Esophagus muscularis mucosa (tissue), 4 donors: ENCODE measurements around the gene RBM25. TPM values are rescaled to one million over a fixed set of nuclear protein-coding genes. Genes with fewer than 3 reads are reported as not detected.
"Not testable (repeated sequence)": the region's sequence is repeated elsewhere in the genome, so short reads cannot be mapped to it uniquely, and the experiment has no call there.

Experiments
- DNase-seq: peaks from one replicate; pipeline ENCODE4 v3.0.0-alpha.2; 2017; ENCODE audit errors: extremely low spot score
- H3K27ac ChIP-seq, 4 donors: fragments of 200-600 bp; sonication (generic); replicated peaks in 1 of 4; 1 replicate in 3 of 4; 2 replicates in 1 of 4; pipeline ENCODE4 v1.5.1; 2016 to 2019; ENCODE audit warnings: mild to moderate bottlenecking in 1 of 4
- H3K27me3 ChIP-seq, 4 donors: fragments of 200-600 bp; sonication (generic); one replicate each; pipeline versions ENCODE4 v1.5.1 to v1.6.0; 2016 to 2019
- H3K36me3 ChIP-seq, 4 donors: fragments of 200-600 bp; sonication (generic); one replicate each; pipeline ENCODE4 v1.5.1; 2016 to 2019
- H3K4me1 ChIP-seq, 4 donors: fragments of 200-600 bp; sonication (generic); one replicate each; pipeline ENCODE4 v1.5.1; 2016 to 2019
- H3K4me3 ChIP-seq, 4 donors: fragments of 200-600 bp; sonication (generic); 1 replicate in 2 of 4; 2 replicates in 2 of 4; pipeline ENCODE4 v1.5.1; 2016 to 2019; ENCODE audit warnings: mild to moderate bottlenecking in 4 of 4, moderate library complexity in 1 of 4
- H3K9me3 ChIP-seq, 4 donors: fragments of 200-600 bp; sonication (generic); 1 replicate in 3 of 4; 2 replicates in 1 of 4; pipeline ENCODE4 v1.5.1; 2016 to 2019
- EP300 ChIP-seq: sonication (generic); formaldehyde crosslinking; IDR thresholded peaks from one replicate; pipeline ENCODE4 v1.6.1; 2017; ENCODE audit warnings: antibody characterized with exemption
- POLR2A ChIP-seq: fragments of 450-650 bp; IDR thresholded peaks from one replicate; pipeline ENCODE4 v1.6.1; 2017; ENCODE audit warnings: antibody characterized with exemption, moderate library complexity, mild to moderate bottlenecking, low read depth
- POLR2AphosphoS5 ChIP-seq, 2 donors: sonication (generic); formaldehyde crosslinking; IDR thresholded peaks; one replicate each; pipeline ENCODE4 v1.6.1; 2017; ENCODE audit warnings: antibody characterized with exemption in 2 of 2
- WGBS: methylation state at CpG from one replicate; pipeline ENCODE4 v1.1.5; 2018; 5-methylcytosine and 5-hydroxymethylcytosine counted together
- intact Hi-C: fragments of 100-400 bp; cut with DNase I; formaldehyde crosslinking; loops from one replicate; pipeline ENCODE4 v1.15.1; 2023
- total RNA-seq, 4 donors: library from RNA; depleted of rRNA; stranded (reverse); fragments of >200 nt; gene quantifications; one replicate each; pipeline versions ENCODE4 v1.1.0 to v1.2.1, GENCODE V29; 2016
- TF ChIP-seq, protein P1 (sequence below), 3 experiments: fragments of 200-600 bp in 2 of 3; fragments of 450-650 bp in 1 of 3; sonication (generic) in 2 of 3; IDR thresholded peaks; one replicate each; pipeline ENCODE4 v1.5.1; 2017 to 2019; ENCODE audit warnings: antibody characterized with exemption in 3 of 3, mild to moderate bottlenecking in 2 of 3, moderate library complexity in 1 of 3

Gene RBM25
- total RNA-seq, 4 donors from 2014 or later, result 25.6 to 44.0 (median 35.1) TPM

DNA sequence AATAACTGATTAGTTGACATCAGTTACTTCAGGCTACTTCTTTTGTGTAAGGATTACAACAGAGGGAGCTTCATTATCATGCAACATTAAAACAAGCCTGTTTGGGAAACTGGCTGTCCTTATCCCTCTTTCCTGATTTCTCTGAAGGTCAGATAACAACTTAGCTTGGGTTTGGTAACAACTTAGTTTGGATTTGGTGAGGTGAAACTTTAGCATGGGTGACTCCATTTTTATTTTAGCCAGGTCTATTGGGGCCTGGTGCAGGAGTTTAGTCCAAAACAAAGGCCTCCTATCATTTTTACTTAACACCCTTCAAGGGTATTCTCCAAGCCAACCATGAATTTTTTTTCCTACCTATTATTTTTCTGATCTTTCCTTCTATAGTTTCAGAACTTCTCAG is 30.4 kb upstream of the RBM25 start:
- no peak for DNase-seq
- Histone ChIP-seq H3K9me3 (no peaks in the 10 kb centered on the region), H3K4me3 (no peak overlapping the region), H3K36me3 (peaks cover 8 to 14% (median 12%) of the 10 kb centered on the region in 4 donors), H3K27ac (no peak overlapping the region), H3K4me1 (peaks cover 20 to 37% (median 35%) of the 10 kb centered on the region in 4 donors), H3K27me3 (no peaks in the 10 kb centered on the region)
- intact Hi-C loops, result loop anchor here (2.0 kb wide), 1 partner anchor 31 kb away; the partner anchor contains the start of gene RBM25
- TF ChIP-seq EP300 (no peak), POLR2AphosphoS5 (IDR thresholded peaks at IDR 0.05) (no peak), POLR2A (no peak)
- TF ChIP-seq, protein P1, sequence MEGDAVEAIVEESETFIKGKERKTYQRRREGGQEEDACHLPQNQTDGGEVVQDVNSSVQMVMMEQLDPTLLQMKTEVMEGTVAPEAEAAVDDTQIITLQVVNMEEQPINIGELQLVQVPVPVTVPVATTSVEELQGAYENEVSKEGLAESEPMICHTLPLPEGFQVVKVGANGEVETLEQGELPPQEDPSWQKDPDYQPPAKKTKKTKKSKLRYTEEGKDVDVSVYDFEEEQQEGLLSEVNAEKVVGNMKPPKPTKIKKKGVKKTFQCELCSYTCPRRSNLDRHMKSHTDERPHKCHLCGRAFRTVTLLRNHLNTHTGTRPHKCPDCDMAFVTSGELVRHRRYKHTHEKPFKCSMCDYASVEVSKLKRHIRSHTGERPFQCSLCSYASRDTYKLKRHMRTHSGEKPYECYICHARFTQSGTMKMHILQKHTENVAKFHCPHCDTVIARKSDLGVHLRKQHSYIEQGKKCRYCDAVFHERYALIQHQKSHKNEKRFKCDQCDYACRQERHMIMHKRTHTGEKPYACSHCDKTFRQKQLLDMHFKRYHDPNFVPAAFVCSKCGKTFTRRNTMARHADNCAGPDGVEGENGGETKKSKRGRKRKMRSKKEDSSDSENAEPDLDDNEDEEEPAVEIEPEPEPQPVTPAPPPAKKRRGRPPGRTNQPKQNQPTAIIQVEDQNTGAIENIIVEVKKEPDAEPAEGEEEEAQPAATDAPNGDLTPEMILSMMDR (IDR thresholded peaks at IDR 0.05), result no peak

- intact Hi-C loops, H3K9me3 ChIP-seq, H3K4me3 ChIP-seq, DNase-seq, H3K27me3 ChIP-seq, H3K27ac ChIP-seq, H3K36me3 ChIP-seq, H3K4me1 ChIP-seq: not testable (repeated sequence)
- 93% methylated on average over 9 of the region's 9 CpGs for WGBS
Measured at GRCh38 chr14:73036706-73037450, 21.5 kb upstream of the RBM25 start.

DNA sequence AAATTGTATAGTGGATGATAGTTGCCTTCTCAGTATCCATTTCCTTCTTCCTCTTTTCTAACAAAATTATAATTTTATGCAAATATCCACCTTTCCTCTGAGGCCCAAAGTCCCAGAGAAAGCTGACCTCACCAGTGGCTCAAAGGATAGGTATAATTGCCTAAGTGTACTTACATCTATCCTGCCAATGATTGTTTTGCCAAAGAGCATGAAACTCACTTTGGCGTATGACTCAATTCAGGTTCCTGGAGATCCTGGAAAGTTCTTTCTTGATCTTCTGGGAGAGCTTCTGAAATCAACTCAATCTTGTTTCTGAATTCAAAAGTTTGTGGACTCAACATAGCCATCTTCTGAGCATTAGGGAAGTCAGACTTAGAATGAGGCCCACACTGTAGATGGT is 10.5 kb upstream of the RBM25 start:
- H3K4me3 ChIP-seq, result no peak overlapping the region
- no peak for DNase-seq
- H3K27me3 ChIP-seq, result no peaks in the 10 kb centered on the region
- H3K27ac ChIP-seq, result no peak overlapping the region
- 89% methylated on average over 1 of the region's 1 CpG for WGBS
- intact Hi-C loops, result no loop called here
- H3K36me3 ChIP-seq, result no peaks in the 10 kb centered on the region
- TF ChIP-seq EP300 (no peak), POLR2A (no peak), POLR2AphosphoS5 (IDR thresholded peaks at IDR 0.05) (no peak)
- TF ChIP-seq, protein P1 (IDR thresholded peaks at IDR 0.05), result no peak
- no peaks in the 10 kb centered on the region for H3K9me3 ChIP-seq
- no peaks in the 10 kb centered on the region for H3K4me1 ChIP-seq

DNA sequence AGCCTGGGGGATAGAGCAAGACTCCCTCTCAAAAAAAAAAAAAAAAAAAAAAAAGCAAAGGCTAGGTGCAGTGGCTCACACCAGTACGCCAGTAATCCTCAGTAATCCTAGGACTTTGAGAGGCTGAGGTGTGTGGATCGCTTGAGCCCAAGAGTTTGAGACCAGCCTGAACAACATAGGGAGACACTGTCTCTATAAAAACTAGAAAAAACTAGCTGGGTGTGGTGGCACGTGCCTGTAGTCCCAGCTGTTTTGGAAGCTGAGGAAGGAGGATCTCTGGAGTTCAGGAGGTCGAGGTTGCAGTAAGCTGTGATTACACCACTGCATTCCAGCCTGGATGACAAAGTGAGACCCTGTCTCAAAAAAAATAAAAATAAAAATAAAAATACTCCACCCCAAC is 8.9 kb upstream of the RBM25 start:
- DNase-seq, result no peak
- Histone ChIP-seq H3K27me3 (no peaks in the 10 kb centered on the region), H3K4me3 (no peak overlapping the region), H3K36me3 (no peaks in the 10 kb centered on the region), H3K27ac (no peak overlapping the region), H3K4me1 (no peaks in the 10 kb centered on the region), H3K9me3 (no peaks in the 10 kb centered on the region)
- no peak for TF ChIP-seq POLR2A
- TF ChIP-seq EP300, result no peak
- TF ChIP-seq, protein P1 (IDR thresholded peaks at IDR 0.05), result no peak
- no peak for TF ChIP-seq POLR2AphosphoS5 (IDR thresholded peaks at IDR 0.05)
- 60% methylated on average over 4 of the region's 4 CpGs for WGBS
- intact Hi-C loops, result no loop called here

DNA sequence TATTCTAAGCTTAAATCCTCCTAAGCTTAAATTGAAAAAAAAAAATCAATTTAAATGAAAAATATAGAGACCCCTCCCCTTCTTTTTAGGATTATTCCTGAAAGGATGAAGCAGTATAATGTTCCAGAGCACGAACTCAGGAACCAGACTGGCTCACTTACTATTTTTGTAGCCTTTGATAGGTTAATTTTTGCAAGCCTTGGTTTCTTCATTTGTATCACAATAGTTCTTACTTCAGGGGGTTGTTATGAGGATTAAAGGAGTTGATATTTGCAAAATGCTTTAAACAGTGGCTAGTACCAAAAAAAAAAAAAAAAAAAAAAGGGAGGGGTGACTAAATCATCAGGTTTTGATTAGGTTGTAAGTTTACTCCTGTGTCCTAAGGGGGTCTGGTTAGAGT is 3.1 kb upstream of the RBM25 start:
- intact Hi-C loops, result no loop called here
- no peak for DNase-seq
- no peaks in the 10 kb centered on the region for H3K9me3 ChIP-seq
- H3K27me3 ChIP-seq, result no peaks in the 10 kb centered on the region
- no peak overlapping the region for H3K27ac ChIP-seq
- H3K36me3 ChIP-seq, result no peaks in the 10 kb centered on the region
- 90% methylated on average over 1 of the region's 1 CpG for WGBS
- peaks cover 16 to 20% (median 18%) of the 10 kb centered on the region in 4 donors for H3K4me1 ChIP-seq
- TF ChIP-seq EP300, result no peak
- no peak for TF ChIP-seq POLR2A
- TF ChIP-seq POLR2AphosphoS5 (IDR thresholded peaks at IDR 0.05), result no peak
- TF ChIP-seq, protein P1 (IDR thresholded peaks at IDR 0.05), result no peak
- no peak overlapping the region for H3K4me3 ChIP-seq
